HG02840 (cell line): ENCODE measurements around the gene ACLY.
A peak's percentile ranks its signal among the peaks of the same experiment; 100 is the strongest.
"Not testable (repeated sequence)": the region's sequence is repeated elsewhere in the genome, so short reads cannot be mapped to it uniquely, and the experiment has no call there.

Source experiments
- ATAC-seq: cut with Tn5 transposase; IDR thresholded peaks from one replicate; pipeline ENCODE4 v1.9.1; 2021; ENCODE audit warnings: mild to moderate bottlenecking, moderate library complexity, moderate number of reproducible peaks; ENCODE audit not compliant: unreplicated experiment, low FRiP score

The ACLY gene

DNA sequence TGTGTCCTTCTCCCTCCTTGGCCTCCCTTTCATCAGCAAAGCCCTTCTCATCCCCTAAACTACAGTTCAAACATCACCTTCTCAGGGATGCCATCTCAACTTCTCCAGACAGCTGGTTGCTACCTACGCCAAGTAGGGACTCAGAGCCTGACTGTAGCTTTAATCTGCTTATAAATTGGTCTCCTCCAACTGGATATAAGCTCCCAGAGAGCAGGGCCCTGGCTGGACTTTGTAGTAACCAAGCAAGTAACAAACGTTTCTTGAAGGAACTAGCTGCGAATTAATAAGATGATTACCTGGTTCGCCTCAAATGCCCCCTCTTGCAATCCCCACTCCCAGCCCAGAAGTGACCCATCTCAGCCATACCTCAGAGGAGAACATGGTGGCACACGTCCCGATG lies 36.0 kb downstream of the ACLY start:
- no peak for ATAC-seq

DNA sequence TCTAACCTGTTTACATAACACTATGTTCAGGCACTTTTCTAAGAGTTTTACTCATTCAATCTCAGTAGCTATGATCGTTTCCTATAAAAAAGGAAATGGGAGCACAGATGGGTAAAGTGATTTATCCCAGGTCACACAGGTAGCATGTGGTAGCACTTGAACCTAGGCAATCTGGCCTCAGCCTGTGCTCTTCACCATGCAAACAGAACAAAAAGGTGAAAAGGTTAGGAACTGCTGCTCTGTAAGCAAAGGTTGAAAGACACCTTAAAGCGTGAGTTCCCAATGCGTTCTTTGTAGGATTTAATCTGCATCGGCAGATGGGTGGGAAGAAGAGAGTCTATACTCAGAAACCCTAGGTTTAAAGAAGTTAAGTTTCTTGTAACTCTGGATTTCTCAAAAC lies 38.6 kb downstream of the ACLY start:
- no peak for ATAC-seq

DNA sequence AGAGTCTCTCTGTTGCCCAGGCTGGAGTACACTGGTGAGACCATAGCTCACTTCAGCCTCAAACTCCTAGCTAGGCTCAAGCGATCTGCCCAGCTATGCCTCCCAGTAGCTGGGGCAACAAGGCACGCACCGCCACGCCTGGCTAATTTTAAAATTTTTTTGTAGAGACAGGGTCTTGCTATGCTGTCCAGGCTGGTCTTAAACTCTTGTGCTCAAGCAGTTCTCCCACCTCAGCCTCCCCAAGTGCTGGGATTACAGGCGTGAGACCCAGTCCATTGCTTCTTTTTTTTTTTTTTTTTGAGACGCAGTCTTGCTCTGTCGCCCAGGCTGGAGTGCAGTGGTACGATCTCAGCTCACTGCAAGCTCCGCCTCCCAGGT lies 44.5 kb downstream of the ACLY start:
- ATAC-seq, result not testable (repeated sequence)

- no peak for ATAC-seq
Observed at GRCh38 chr17:41873559-41874292, 45.0 kb downstream of the ACLY start.

GRCh38 chr17:41871789-41872188 lies 47.0 kb downstream of the ACLY start:
- no peak for ATAC-seq

DNA sequence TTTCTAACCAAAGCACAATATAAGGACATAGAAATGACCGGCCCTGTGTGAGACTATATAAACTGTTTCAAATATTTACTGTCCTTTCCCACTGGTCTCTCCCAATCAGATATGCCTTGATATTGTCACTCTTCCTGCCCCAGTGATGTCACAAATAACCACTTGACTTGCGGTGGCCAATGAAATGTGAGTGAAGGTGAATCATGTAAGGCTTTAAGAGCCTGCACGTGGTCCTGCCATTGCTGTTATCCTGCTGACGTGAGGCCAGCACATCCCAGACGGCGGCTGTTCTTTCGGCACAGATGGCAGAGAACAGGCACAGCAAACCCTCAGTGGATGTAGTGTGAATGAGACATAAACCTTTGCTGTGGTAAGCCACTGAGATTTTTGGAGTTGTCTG lies 48.1 kb downstream of the ACLY start:
- no peak for ATAC-seq

GRCh38 chr17:41870097-41870496 lies 48.7 kb downstream of the ACLY start:
- ATAC-seq, result no peak

DNA sequence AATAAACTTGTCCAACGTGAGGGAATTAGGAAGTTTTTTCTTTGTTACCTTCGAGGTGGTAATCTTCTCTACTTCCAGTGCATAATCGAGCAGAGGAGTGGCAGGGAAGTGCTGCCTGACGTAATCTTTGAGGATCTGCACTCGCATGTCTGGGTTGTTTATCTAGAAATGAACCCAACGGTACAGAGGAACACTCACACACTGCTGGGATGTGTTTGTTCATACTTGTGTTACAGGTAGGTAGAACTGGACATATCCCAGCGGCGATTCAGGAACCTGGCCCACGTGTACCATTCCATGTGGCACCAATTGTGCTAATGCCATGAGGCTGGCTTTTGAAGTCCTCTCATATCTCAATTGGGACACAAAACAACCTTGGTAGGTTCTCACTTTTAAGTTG lies 49.3 kb downstream of the ACLY start:
- ATAC-seq, result no peak

DNA sequence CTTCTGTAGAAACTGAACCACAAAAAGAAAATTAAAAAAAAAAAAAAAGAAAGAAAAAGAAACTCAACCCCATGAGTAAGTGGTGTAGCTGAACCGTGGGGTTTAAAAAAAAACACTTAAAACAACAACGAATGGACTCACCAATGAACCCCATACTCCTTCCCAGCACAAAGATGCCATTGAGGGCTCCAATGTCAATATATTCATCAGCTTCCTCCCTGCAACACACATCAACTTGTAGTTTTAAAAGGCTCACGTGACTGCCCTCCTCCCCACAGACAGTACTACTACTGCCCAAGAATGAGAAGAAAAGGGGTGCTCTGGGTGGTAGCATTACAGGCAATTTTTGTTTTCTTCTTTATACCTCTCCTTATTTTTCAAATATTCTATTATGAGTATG lies 50.2 kb downstream of the ACLY start:
- ATAC-seq, result no peak

GRCh38 chr17:41865596-41865893 lies 53.2 kb downstream of the ACLY start:
- no peak for ATAC-seq

- peak; percentile 83 for ATAC-seq
Observed at GRCh38 chr17:41864836-41865595, 53.7 kb downstream of the ACLY start, which contains the start of gene KLHL11. TSS of gene KLHL11 (minus strand) at chr17:41865423. CDS start at chr17:41865370, 53 bp downstream.

- ATAC-seq, result no peak
Observed at GRCh38 chr17:41864498-41864835, 54.3 kb downstream of the ACLY start.

GRCh38 chr17:41863074-41863848 lies 55.5 kb downstream of the ACLY start:
- no peak for ATAC-seq

GRCh38 chr17:41860254-41860931 lies 58.4 kb downstream of the ACLY start:
- no peak for ATAC-seq

- not testable (repeated sequence) for ATAC-seq
Observed at GRCh38 chr17:41851382-41851781, 67.4 kb downstream of the ACLY start.

- ATAC-seq, result no peak
Observed at GRCh38 chr17:41849251-41849990, 69.3 kb downstream of the ACLY start.

- ATAC-seq, result no peak
Observed at GRCh38 chr17:41848788-41849187, 70.0 kb downstream of the ACLY start.

GRCh38 chr17:41844971-41845370 lies 73.8 kb downstream of the ACLY start:
- no peak for ATAC-seq

- ATAC-seq, result not testable (repeated sequence)
Observed at GRCh38 chr17:41840781-41841180, 78.0 kb downstream of the ACLY start.

- ATAC-seq, result not testable (repeated sequence)
Observed at GRCh38 chr17:41839448-41839847, 79.3 kb downstream of the ACLY start.
